HUES48 (cell line): ENCODE data around the gene COX6B2.

Experiments
- H3K27ac ChIP-seq: one replicate; pipeline ENCODE4 v1.7.0; 2013; ENCODE audit warnings: low read depth, low read length, inconsistent platforms
- H3K27me3 ChIP-seq: 2 replicates; pipeline ENCODE4 v1.6.1; 2013; ENCODE audit warnings: mild to moderate bottlenecking, low read length; ENCODE audit not compliant: control insufficient read depth, insufficient read depth
- H3K36me3 ChIP-seq: 2 replicates; pipeline ENCODE4 v1.6.1; 2013; ENCODE audit warnings: low read length; ENCODE audit not compliant: control insufficient read depth, insufficient read depth
- H3K4me1 ChIP-seq: 2 replicates; pipeline ENCODE4 v1.6.1; 2013; ENCODE audit warnings: mild to moderate bottlenecking, low read length; ENCODE audit not compliant: control insufficient read depth, insufficient read depth
- H3K4me3 ChIP-seq: 2 replicates; pipeline ENCODE4 v1.5.1; 2013; ENCODE audit warnings: mild to moderate bottlenecking, low read depth, low read length
- H3K9ac ChIP-seq: 2 replicates; pipeline ENCODE4 v1.6.1; 2013; ENCODE audit warnings: mild to moderate bottlenecking, low read depth, low read length, moderate library complexity
- H3K9me3 ChIP-seq: 2 replicates; pipeline ENCODE4 v1.6.1; 2013; ENCODE audit warnings: low read length; ENCODE audit not compliant: control insufficient read depth, insufficient read depth

Gene COX6B2

GRCh38 chr19:55345818-55346724, 8.4 kb downstream of the COX6B2 start:
- Histone ChIP-seq H3K4me3 (no peak overlapping the region), H3K36me3 (peaks cover 53% of the 10 kb centered on the region), H3K9ac (no peak overlapping the region), H3K27me3 (no peaks in the 10 kb centered on the region), H3K27ac (no peak overlapping the region), H3K4me1 (peaks cover 35% of the 10 kb centered on the region), H3K9me3 (no peaks in the 10 kb centered on the region)

DNA sequence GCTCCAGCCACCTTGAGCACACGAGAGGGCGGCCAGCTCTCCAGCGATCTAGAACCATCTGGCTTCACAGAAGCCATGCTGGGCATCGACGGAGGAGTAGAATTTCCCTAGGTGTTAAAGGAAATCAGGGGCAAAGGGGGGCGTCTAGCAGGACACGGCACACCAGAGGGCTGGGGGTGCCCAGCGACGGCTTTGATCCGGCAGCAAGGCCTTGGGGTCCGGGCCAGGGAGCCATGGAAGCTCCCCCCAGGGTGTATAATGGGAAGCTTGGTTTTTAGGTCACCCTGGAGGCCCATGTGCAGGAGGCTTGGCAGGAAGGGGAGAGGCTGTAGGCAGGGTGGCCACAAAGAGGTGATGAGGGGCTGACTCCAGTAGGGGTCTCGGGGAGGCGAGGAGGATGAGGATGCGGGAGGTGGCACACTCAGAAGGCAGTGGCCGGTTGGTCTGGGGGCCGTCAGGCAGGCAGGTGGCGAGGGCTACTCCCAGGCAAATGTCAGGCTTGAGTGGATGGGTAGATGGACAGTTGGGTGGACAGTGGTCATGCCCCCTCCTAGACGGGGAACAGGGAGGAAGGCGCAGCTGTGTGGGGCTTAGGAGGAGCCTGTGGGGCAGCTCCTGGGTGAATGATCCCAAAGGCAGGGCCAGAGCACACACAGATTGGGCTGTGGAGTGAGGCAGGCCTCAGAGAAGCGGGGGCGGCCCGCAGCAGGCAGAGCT, 9.3 kb downstream of the COX6B2 start:
- no peaks in the 10 kb centered on the region for H3K27me3 ChIP-seq
- peaks cover 32% of the 10 kb centered on the region for H3K4me1 ChIP-seq
- H3K9ac ChIP-seq: no peak overlapping the region
- H3K9me3 ChIP-seq: no peaks in the 10 kb centered on the region
- H3K27ac ChIP-seq: no peak overlapping the region
- H3K4me3 ChIP-seq: no peak overlapping the region
- H3K36me3 ChIP-seq: peaks cover 53% of the 10 kb centered on the region

GRCh38 chr19:55344444-55344843, 10.1 kb downstream of the COX6B2 start:
- H3K4me3 ChIP-seq: no peak overlapping the region
- peaks cover 27% of the 10 kb centered on the region for H3K4me1 ChIP-seq
- no peak overlapping the region for H3K9ac ChIP-seq
- H3K9me3 ChIP-seq: no peaks in the 10 kb centered on the region
- H3K27ac ChIP-seq: no peak overlapping the region
- H3K27me3 ChIP-seq: no peaks in the 10 kb centered on the region
- peaks cover 52% of the 10 kb centered on the region for H3K36me3 ChIP-seq

- no peaks in the 10 kb centered on the region for H3K27me3 ChIP-seq
- no peaks in the 10 kb centered on the region for H3K9me3 ChIP-seq
- peak overlapping the region; percentile 56 for H3K4me3 ChIP-seq
- H3K36me3 ChIP-seq: peaks cover 44% of the 10 kb centered on the region
- H3K4me1 ChIP-seq: peaks cover 12% of the 10 kb centered on the region
- no peak overlapping the region for H3K27ac ChIP-seq
- H3K9ac ChIP-seq: no peak overlapping the region
Observed at GRCh38 chr19:55341595-55342531, 12.7 kb downstream of the COX6B2 start.

- peaks cover 40% of the 10 kb centered on the region for H3K36me3 ChIP-seq
- no peaks in the 10 kb centered on the region for H3K9me3 ChIP-seq
- H3K27ac ChIP-seq: peak overlapping the region; percentile 99
- no peaks in the 10 kb centered on the region for H3K27me3 ChIP-seq
- H3K9ac ChIP-seq: no peak overlapping the region; the same call in 1 of the 2 replicates
- H3K4me3 ChIP-seq: peak overlapping the region; percentile 90
- H3K4me1 ChIP-seq: peaks cover 12% of the 10 kb centered on the region
Observed at GRCh38 chr19:55341171-55341588, 13.3 kb downstream of the COX6B2 start.

DNA sequence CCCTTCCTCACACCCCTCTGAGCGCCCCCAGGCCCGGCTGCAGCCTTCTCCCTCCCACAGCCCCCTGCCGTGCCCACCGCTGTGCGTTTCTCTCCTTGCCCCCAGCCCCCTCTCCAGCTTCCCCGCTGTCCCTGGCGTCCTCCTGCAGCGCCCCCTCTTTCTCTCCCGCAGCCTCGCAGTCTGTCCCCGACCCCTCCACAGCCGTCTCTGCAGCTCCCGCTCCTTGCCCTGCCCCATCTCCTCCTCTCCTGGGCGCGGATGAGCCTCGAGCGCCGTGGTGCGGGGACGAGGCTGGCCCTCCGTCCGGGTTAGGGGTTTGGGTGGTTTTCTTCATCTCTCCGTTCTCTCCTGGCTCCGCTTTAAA, 13.8 kb downstream of the COX6B2 start:
- H3K36me3 ChIP-seq: peaks cover 36% of the 10 kb centered on the region
- no peaks in the 10 kb centered on the region for H3K27me3 ChIP-seq
- H3K27ac ChIP-seq: peak overlapping the region; percentile 99
- H3K9me3 ChIP-seq: no peaks in the 10 kb centered on the region
- peaks cover 12% of the 10 kb centered on the region for H3K4me1 ChIP-seq
- peak overlapping the region; percentile 55; the same call in 1 of the 2 replicates for H3K9ac ChIP-seq
- H3K4me3 ChIP-seq: peak overlapping the region; percentile 90

DNA sequence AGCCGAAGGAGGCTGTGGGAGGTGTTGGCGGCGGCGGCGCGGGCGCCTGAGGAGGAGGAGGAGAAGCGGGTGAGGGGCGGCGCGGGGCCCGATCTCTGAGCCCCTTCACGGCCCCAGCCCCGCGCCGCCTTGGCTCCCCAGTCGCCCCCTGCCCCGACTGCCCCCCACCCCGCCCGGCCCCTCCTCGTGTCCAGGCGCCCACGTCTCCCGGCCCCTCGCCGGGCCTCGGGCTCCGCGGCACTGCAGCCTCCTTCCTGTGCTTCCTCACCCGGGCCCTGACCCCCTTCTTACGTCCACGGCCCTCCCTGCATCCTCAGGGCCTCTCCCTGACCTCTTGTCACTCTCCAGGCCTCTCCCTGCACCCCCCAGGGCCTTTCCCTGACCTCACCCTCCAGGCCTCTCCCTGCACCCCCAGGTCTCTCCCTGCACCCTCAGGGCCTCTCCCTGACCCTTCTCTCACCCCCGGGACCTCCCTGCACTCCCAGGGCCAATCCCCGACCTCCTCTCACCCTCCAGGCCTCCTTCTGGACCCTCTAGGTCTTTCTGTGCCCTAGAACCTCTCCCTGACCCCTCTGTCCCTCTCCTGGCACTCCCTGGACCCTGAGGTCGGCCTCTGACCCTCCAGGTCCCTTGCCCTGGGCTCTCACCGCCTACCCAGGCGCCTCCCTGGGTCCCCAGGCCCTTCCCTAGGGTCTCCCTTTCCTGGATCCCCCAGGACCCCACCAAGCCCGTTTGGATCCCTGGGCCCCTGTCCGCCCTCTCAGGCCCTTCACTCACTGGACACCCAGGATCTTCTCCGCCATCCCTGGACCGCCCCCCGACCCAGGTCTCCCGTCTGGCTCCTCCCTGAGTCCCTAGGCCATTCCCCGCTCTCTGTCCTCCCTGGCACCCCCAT, 14.4 kb downstream of the COX6B2 start:
- Histone ChIP-seq H3K9ac (peak overlapping the region; percentile 55; the same call in 1 of the 2 replicates), H3K9me3 (no peaks in the 10 kb centered on the region), H3K27ac (peak overlapping the region; percentile 99), H3K4me1 (peaks cover 12% of the 10 kb centered on the region), H3K36me3 (peaks cover 31% of the 10 kb centered on the region), H3K27me3 (no peaks in the 10 kb centered on the region), H3K4me3 (peak overlapping the region; percentile 90)

DNA sequence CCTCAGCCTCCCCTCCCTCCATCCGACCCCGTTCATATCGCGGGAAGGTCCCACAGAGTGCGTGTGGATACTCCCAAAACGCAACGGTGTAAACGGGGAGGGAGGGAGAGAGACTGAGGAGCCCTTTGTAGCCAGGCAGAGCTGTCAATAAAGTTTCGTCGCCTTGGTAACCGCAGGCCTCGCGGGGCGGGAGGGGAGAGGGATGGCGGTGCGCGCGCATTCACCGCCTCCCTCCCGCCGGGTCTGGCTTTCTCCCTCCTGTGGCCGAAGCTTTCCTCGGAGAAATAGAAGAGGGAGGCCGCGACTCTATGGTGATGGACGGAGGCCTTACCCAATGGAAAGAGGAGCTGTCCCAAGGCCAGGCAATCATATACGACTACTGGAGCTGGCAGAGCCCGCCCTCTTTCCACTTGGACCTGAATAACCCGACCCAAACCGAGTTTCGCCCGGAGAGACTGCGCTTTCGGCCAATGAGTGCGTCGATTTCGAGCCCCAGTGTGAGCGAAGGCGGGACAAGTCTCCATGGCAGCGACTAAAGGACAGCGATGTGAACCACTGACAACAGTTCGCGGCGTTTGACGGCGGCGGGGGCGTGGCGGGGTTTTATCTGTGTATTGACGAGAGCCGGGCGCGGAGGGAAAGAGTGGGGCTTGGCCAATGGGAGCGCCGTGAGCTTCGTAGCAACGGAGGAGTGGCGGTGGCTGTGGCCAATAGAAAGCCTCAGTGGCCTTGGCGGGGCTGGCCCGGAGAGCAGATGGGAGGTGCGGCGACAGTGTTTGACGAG, 15.2 kb downstream of the COX6B2 start, which contains the start of gene KMT5C:
TSS of gene KMT5C (plus strand) at position 772 of the 784 bp plus-strand sequence. CDS start 2,061 bp downstream, outside the sequence.
- Histone ChIP-seq H3K9ac (peak within 1 kb of the TSS; percentile 89), H3K4me3 (peak within 1 kb of the TSS; percentile 90), H3K27me3 (no peaks in the 10 kb centered on the region), H3K27ac (peak within 1 kb of the TSS; percentile 99), H3K36me3 (peaks cover 23% of the 10 kb centered on the region), H3K9me3 (no peaks in the 10 kb centered on the region), H3K4me1 (peaks cover 12% of the 10 kb centered on the region)

- H3K27ac ChIP-seq: no peak overlapping the region
Observed at GRCh38 chr19:55336101-55336500, 18.4 kb downstream of the COX6B2 start.

More at GRCh38 chr19:55336101-55336500, 18.4 kb downstream of the COX6B2 start:
- Histone ChIP-seq H3K9me3 (no peaks in the 10 kb centered on the region), H3K9ac (no peak overlapping the region), H3K4me3 (no peak overlapping the region), H3K4me1 (peaks cover 3% of the 10 kb centered on the region; the same call in 1 of the 2 replicates), H3K27me3 (no peaks in the 10 kb centered on the region), H3K36me3 (no peaks in the 10 kb centered on the region)
